Ovary (tissue), 3 donors: ENCODE measurements around the gene PTGES.

Experiments used
- CTCF ChIP-seq, 3 donors: fragments of 450-650 bp in 2 of 3; fragments of 200-600 bp in 1 of 3; IDR thresholded peaks; one replicate each; pipeline versions ENCODE4 v1.5.1 to v1.8.0; 2016 to 2022; ENCODE audit warnings: antibody characterized with exemption in 3 of 3, mild to moderate bottlenecking in 1 of 3
- POLR2A ChIP-seq: fragments of 450-650 bp; IDR thresholded peaks from one replicate; pipeline ENCODE4 v1.6.1; 2017; ENCODE audit warnings: antibody characterized with exemption, mild to moderate bottlenecking, moderate library complexity
- donor health status: DM: no; HTN: no; CAD: no.

- no peak for TF ChIP-seq CTCF (IDR thresholded peaks at IDR 0.05)
- no peak for TF ChIP-seq POLR2A
These were observed 20.6 kb upstream of the PTGES start for GRCh38 chr9:129773262-129774048.
